Central memory CD4-positive, alpha-beta T cell (primary cell): ENCODE results near the gene VSTM2B.
"Not testable (repeated sequence)": the region's sequence is repeated elsewhere in the genome, so short reads cannot be mapped to it uniquely, and the experiment has no call there.

Experiments used
- DNase-seq: peaks from one replicate; pipeline ENCODE4 v3.0.0; 2022
- total RNA-seq, 3 experiments: gene quantifications; one replicate each; lab custom pipeline; 2026; lab: John Stamatoyannopoulos, UW

Gene VSTM2B
- 0 to 0.04 (median 0) reads per million in 3 experiments for total RNA-seq

GRCh38 chr19:29525901-29526729 is at the start of gene VSTM2B:
VSTM2B (plus strand) TSS chr19:29525994; CDS start chr19:29526584, 590 bp downstream.
- no peak for DNase-seq

- DNase-seq = no peak
Observed at GRCh38 chr19:29476528-29476927, 49.3 kb upstream of the VSTM2B start.

- no peak for DNase-seq
Observed at GRCh38 chr19:29477831-29478577, 47.8 kb upstream of the VSTM2B start.

- DNase-seq = no peak
Observed at GRCh38 chr19:29478578-29479565, 46.9 kb upstream of the VSTM2B start.

- DNase-seq = no peak
Observed at GRCh38 chr19:29479941-29480340, 45.9 kb upstream of the VSTM2B start.

- DNase-seq = no peak
Observed at GRCh38 chr19:29480507-29480906, 45.3 kb upstream of the VSTM2B start.

- DNase-seq = no peak
Observed at GRCh38 chr19:29482855-29483640, 42.7 kb upstream of the VSTM2B start.

GRCh38 chr19:29483641-29483920 is 42.2 kb upstream of the VSTM2B start:
- no peak for DNase-seq

- DNase-seq = no peak
Observed at GRCh38 chr19:29483944-29484581, 41.7 kb upstream of the VSTM2B start.

GRCh38 chr19:29484876-29485275 is 40.9 kb upstream of the VSTM2B start:
- DNase-seq = no peak

GRCh38 chr19:29485293-29485692 is 40.5 kb upstream of the VSTM2B start:
- no peak for DNase-seq

- not testable (repeated sequence) for DNase-seq
Observed at GRCh38 chr19:29486961-29487360, 38.8 kb upstream of the VSTM2B start.

- DNase-seq = no peak
Observed at GRCh38 chr19:29487432-29487831, 38.4 kb upstream of the VSTM2B start.

- no peak for DNase-seq
Observed at GRCh38 chr19:29488316-29488715, 37.5 kb upstream of the VSTM2B start.

GRCh38 chr19:29489172-29489951 is 36.4 kb upstream of the VSTM2B start:
- DNase-seq = no peak

- no peak for DNase-seq
Observed at GRCh38 chr19:29491491-29491890, 34.3 kb upstream of the VSTM2B start.

- DNase-seq = no peak
Observed at GRCh38 chr19:29491995-29492577, 33.7 kb upstream of the VSTM2B start.

GRCh38 chr19:29492769-29493168 is 33.0 kb upstream of the VSTM2B start:
- DNase-seq = no peak

GRCh38 chr19:29495091-29495490 is 30.7 kb upstream of the VSTM2B start:
- no peak for DNase-seq

- DNase-seq = no peak
Observed at GRCh38 chr19:29495901-29496441, 29.8 kb upstream of the VSTM2B start.
